ENCODE measurements around the gene ADGRA1. TPM values are rescaled to one million over a fixed set of nuclear protein-coding genes. Genes with fewer than 3 reads are reported as not detected.
"Not testable (repeated sequence)": the region's sequence is repeated elsewhere in the genome, so short reads cannot be mapped to it uniquely, and the experiment has no call there.

ADGRA1 gene
- total RNA-seq, 2 donors from 2014 or later, result not detected

- DNase-seq; ATAC-seq; intact Hi-C loops (cut with DNase I, micrococcal nuclease): not testable (repeated sequence)
Observed at GRCh38 chr10:133053527-133054133, 34.1 kb upstream of the ADGRA1 start.

GRCh38 chr10:133055470-133055869 lies 32.3 kb upstream of the ADGRA1 start:
- DNase-seq (no peak), ATAC-seq (no peak)
- intact Hi-C loops (cut with DNase I, micrococcal nuclease), result no loop called here

- intact Hi-C loops (cut with DNase I, micrococcal nuclease), result no loop called here
- no peak for ATAC-seq
- no peak for DNase-seq
Observed at GRCh38 chr10:133056001-133056400, 31.7 kb upstream of the ADGRA1 start.

GRCh38 chr10:133056651-133057178 lies 31.0 kb upstream of the ADGRA1 start:
- intact Hi-C loops (cut with DNase I, micrococcal nuclease), result no loop called here
- no peak for ATAC-seq
- DNase-seq, result no peak

GRCh38 chr10:133058331-133059092 lies 29.2 kb upstream of the ADGRA1 start:
- ATAC-seq (no peak), DNase-seq (no peak)
- intact Hi-C loops (cut with DNase I, micrococcal nuclease), result no loop called here

GRCh38 chr10:133059093-133059470 lies 28.6 kb upstream of the ADGRA1 start:
- intact Hi-C loops (cut with DNase I, micrococcal nuclease), result no loop called here
- ATAC-seq, result no peak
- no peak for DNase-seq

GRCh38 chr10:133059571-133059970 lies 28.2 kb upstream of the ADGRA1 start:
- ATAC-seq, result no peak
- intact Hi-C loops (cut with DNase I, micrococcal nuclease), result no loop called here
- no peak for DNase-seq

GRCh38 chr10:133060022-133060421 lies 27.7 kb upstream of the ADGRA1 start:
- DNase-seq (no peak), ATAC-seq (no peak)
- intact Hi-C loops (cut with DNase I, micrococcal nuclease), result no loop called here

GRCh38 chr10:133060466-133060865 lies 27.3 kb upstream of the ADGRA1 start:
- intact Hi-C loops (cut with DNase I, micrococcal nuclease), result no loop called here
- DNase-seq (no peak), ATAC-seq (no peak)

GRCh38 chr10:133060881-133061280 lies 26.8 kb upstream of the ADGRA1 start:
- DNase-seq (no peak), ATAC-seq (no peak)
- intact Hi-C loops (cut with DNase I, micrococcal nuclease), result no loop called here

GRCh38 chr10:133061296-133062038 lies 26.3 kb upstream of the ADGRA1 start:
- ATAC-seq (no peak), DNase-seq (no peak)
- intact Hi-C loops (cut with DNase I, micrococcal nuclease), result no loop called here

- ATAC-seq (no peak), DNase-seq (no peak)
- intact Hi-C loops (cut with DNase I, micrococcal nuclease), result no loop called here
Observed at GRCh38 chr10:133062085-133062484, 25.6 kb upstream of the ADGRA1 start.

GRCh38 chr10:133062635-133063034 lies 25.1 kb upstream of the ADGRA1 start:
- intact Hi-C loops (cut with DNase I, micrococcal nuclease), result no loop called here
- DNase-seq (no peak), ATAC-seq (no peak)

- intact Hi-C loops (cut with DNase I, micrococcal nuclease), result no loop called here
- no peak for DNase-seq
- ATAC-seq, result no peak
Observed at GRCh38 chr10:133067149-133068105, 20.3 kb upstream of the ADGRA1 start.

GRCh38 chr10:133068111-133069032 lies 19.4 kb upstream of the ADGRA1 start:
- ATAC-seq (no peak), DNase-seq (no peak)
- intact Hi-C loops (cut with DNase I, micrococcal nuclease), result no loop called here

- ATAC-seq (no peak), DNase-seq (no peak)
- intact Hi-C loops (cut with DNase I, micrococcal nuclease), result no loop called here
Observed at GRCh38 chr10:133069033-133069525, 18.6 kb upstream of the ADGRA1 start.

- ATAC-seq, result no peak
- intact Hi-C loops (cut with DNase I, micrococcal nuclease), result no loop called here
- DNase-seq, result no peak
Observed at GRCh38 chr10:133070405-133070804, 17.3 kb upstream of the ADGRA1 start.

- DNase-seq, result no peak
- ATAC-seq, result no peak
- intact Hi-C loops (cut with DNase I, micrococcal nuclease), result no loop called here
Observed at GRCh38 chr10:133070810-133071209, 16.9 kb upstream of the ADGRA1 start.
